ENCODE measurements around the gene ESR2.

Gene ESR2

GRCh38 chr14:64265222-64265621 lies 28.9 kb downstream of the ESR2 start:
- DNase-seq = no peak

- no peak for DNase-seq
Observed at GRCh38 chr14:64260418-64260817, 33.8 kb downstream of the ESR2 start.

GRCh38 chr14:64255756-64256155 lies 38.4 kb downstream of the ESR2 start:
- no peak for DNase-seq

GRCh38 chr14:64253672-64254071 lies 40.5 kb downstream of the ESR2 start:
- no peak for DNase-seq

GRCh38 chr14:64249363-64249762 lies 44.8 kb downstream of the ESR2 start:
- DNase-seq = no peak

- DNase-seq = no peak
Observed at GRCh38 chr14:64248689-64249088, 45.5 kb downstream of the ESR2 start.

GRCh38 chr14:64247195-64247594 lies 47.0 kb downstream of the ESR2 start:
- DNase-seq = no peak

- no peak for DNase-seq
Observed at GRCh38 chr14:64246688-64247087, 47.5 kb downstream of the ESR2 start.

- DNase-seq = no peak
Observed at GRCh38 chr14:64245491-64245890, 48.7 kb downstream of the ESR2 start.

- no peak for DNase-seq
Observed at GRCh38 chr14:64244279-64244678, 49.9 kb downstream of the ESR2 start.

- DNase-seq = no peak
Observed at GRCh38 chr14:64238631-64239030, 55.5 kb downstream of the ESR2 start.

GRCh38 chr14:64238049-64238448 lies 56.1 kb downstream of the ESR2 start:
- DNase-seq = no peak

- no peak for DNase-seq
Observed at GRCh38 chr14:64235652-64236640, 58.2 kb downstream of the ESR2 start.

GRCh38 chr14:64234877-64235651 lies 59.1 kb downstream of the ESR2 start:
- DNase-seq = no peak

- no peak for DNase-seq
Observed at GRCh38 chr14:64233531-64234190, 60.5 kb downstream of the ESR2 start.

GRCh38 chr14:64232944-64233343 lies 61.2 kb downstream of the ESR2 start:
- DNase-seq = no peak

GRCh38 chr14:64232095-64232838 lies 61.9 kb downstream of the ESR2 start:
- no peak for DNase-seq

- DNase-seq = no peak
Observed at GRCh38 chr14:64229489-64229888, 64.7 kb downstream of the ESR2 start.

- no peak for DNase-seq
Observed at GRCh38 chr14:64227856-64228255, 66.3 kb downstream of the ESR2 start.

GRCh38 chr14:64225151-64225757 lies 68.9 kb downstream of the ESR2 start:
- DNase-seq = no peak

- DNase-seq = no peak
Observed at GRCh38 chr14:64221391-64222003, 72.7 kb downstream of the ESR2 start.

- no peak for DNase-seq
Observed at GRCh38 chr14:64220466-64220865, 73.7 kb downstream of the ESR2 start.

Measured in effector CD4-positive, alpha-beta T cell (primary cell).